RWPE2 (cell line): ENCODE data around the gene ATXN7L3.

Experiments used
- ATAC-seq: fragments of 200-7000 bp; cut with Tn5 transposase; 3 replicates; pipeline ENCODE4 v1.9.1; 2021; ENCODE audit warnings: low read depth
- DNase-seq: peaks from one replicate; pipeline ENCODE4 v3.0.0-alpha.2; 2020; ENCODE audit warnings: low spot score
- H3K27ac ChIP-seq: fragments of 450-650 bp; 2 replicates; pipeline ENCODE4 v1.5.1; 2017; ENCODE audit warnings: mild to moderate bottlenecking; ENCODE audit not compliant: poor library complexity, severe bottlenecking
- H3K27me3 ChIP-seq: fragments of 250-450 bp; sonication (Bioruptor Pico); 2 replicates; pipeline ENCODE4 v1.5.1; 2021; ENCODE audit warnings: mild to moderate bottlenecking, moderate library complexity; ENCODE audit not compliant: insufficient read depth, poor library complexity, severe bottlenecking
- H3K36me3 ChIP-seq: fragments of 250-450 bp; sonication (Bioruptor Pico); 2 replicates; pipeline ENCODE4 v1.5.1; 2020; ENCODE audit warnings: low read depth, mild to moderate bottlenecking, moderate library complexity
- H3K4me1 ChIP-seq: fragments of 250-450 bp; sonication (Bioruptor Pico); 2 replicates; pipeline ENCODE4 v1.5.1; 2021; ENCODE audit warnings: mild to moderate bottlenecking, moderate library complexity; ENCODE audit not compliant: insufficient read depth, poor library complexity, severe bottlenecking
- H3K4me3 ChIP-seq: fragments of 250-450 bp; sonication (Bioruptor Pico); 2 replicates; pipeline ENCODE4 v1.5.1; 2021; ENCODE audit warnings: mild to moderate bottlenecking, moderate library complexity; ENCODE audit not compliant: severe bottlenecking
- H3K9me3 ChIP-seq: fragments of 250-450 bp; sonication (Bioruptor Pico); 2 replicates; pipeline ENCODE4 v1.5.1; 2021; ENCODE audit warnings: mild to moderate bottlenecking, moderate library complexity; ENCODE audit not compliant: severe bottlenecking
- CTCF ChIP-seq: fragments of 450-650 bp; IDR thresholded peaks from one replicate; pipeline ENCODE4 v1.5.1; 2017; ENCODE audit warnings: mild to moderate bottlenecking, moderate library complexity; ENCODE audit not compliant: poor library complexity, severe bottlenecking

ATXN7L3 gene

GRCh38 chr17:44218344-44219107 is 18.8 kb upstream of the ATXN7L3 start:
- Histone ChIP-seq H3K27ac (peak overlapping the region; percentile 95), H3K4me3 (peak overlapping the region; percentile 83), H3K27me3 (no peaks in the 10 kb centered on the region), H3K4me1 (peaks cover 14% of the 10 kb centered on the region), H3K9me3 (no peaks in the 10 kb centered on the region), H3K36me3 (peaks cover 31% of the 10 kb centered on the region)
- DNase-seq (no peak), ATAC-seq (peak; percentile 5; the same call in 2 of the 3 replicates)
- TF ChIP-seq CTCF, result peak; percentile 76

DNA sequence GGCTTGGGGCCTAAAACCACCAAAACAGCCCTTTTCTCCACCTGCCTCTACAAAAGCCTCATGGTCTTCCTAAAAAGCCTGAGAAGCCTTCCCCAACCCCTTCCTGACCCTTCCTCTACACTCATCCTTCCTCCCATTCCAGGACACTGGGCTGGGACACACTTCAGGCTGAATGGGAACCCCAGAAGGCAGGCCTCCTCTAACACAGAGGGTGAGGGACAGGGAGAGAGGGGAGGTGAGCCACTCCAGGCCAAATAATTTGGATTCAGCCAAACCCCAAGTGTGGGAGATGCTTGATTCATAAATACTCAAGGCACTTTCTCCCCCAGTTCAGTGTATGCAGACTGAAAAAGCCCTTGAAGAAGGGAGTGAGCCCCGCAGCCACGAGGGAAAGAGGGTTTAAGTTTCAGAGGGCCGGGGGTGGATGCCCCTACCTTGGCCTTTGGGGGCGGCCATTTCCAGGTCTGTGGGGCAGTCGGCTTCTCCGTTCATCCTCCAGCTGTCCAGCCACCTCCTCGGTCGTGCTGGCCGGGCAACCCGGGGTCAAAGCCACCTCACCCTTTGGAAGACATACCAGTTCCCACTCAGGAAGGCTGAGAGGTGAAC is 18.2 kb upstream of the ATXN7L3 start:
- peak overlapping the region; percentile 95 for H3K27ac ChIP-seq
- no peak for TF ChIP-seq CTCF
- peaks cover 7% of the 10 kb centered on the region for H3K4me1 ChIP-seq
- peaks cover 31% of the 10 kb centered on the region for H3K36me3 ChIP-seq
- DNase-seq (no peak), ATAC-seq (no peak)
- H3K27me3 ChIP-seq, result no peaks in the 10 kb centered on the region
- no peaks in the 10 kb centered on the region for H3K9me3 ChIP-seq
- peak overlapping the region; percentile 83 for H3K4me3 ChIP-seq

GRCh38 chr17:44216694-44217093 is 17.0 kb upstream of the ATXN7L3 start:
- Histone ChIP-seq H3K4me3 (no peak overlapping the region), H3K36me3 (peaks cover 32% of the 10 kb centered on the region), H3K27ac (no peak overlapping the region), H3K9me3 (no peaks in the 10 kb centered on the region), H3K4me1 (no peaks in the 10 kb centered on the region), H3K27me3 (no peaks in the 10 kb centered on the region)
- ATAC-seq (no peak), DNase-seq (no peak)
- no peak for TF ChIP-seq CTCF

GRCh38 chr17:44216173-44216572 is 16.5 kb upstream of the ATXN7L3 start:
- Histone ChIP-seq H3K27me3 (no peaks in the 10 kb centered on the region), H3K36me3 (peaks cover 38% of the 10 kb centered on the region), H3K4me3 (no peak overlapping the region), H3K4me1 (no peaks in the 10 kb centered on the region), H3K27ac (no peak overlapping the region), H3K9me3 (no peaks in the 10 kb centered on the region)
- TF ChIP-seq CTCF, result no peak
- ATAC-seq, result no peak
- DNase-seq, result no peak

- Histone ChIP-seq H3K4me3 (no peak overlapping the region), H3K9me3 (no peaks in the 10 kb centered on the region), H3K36me3 (peaks cover 48% of the 10 kb centered on the region), H3K4me1 (peaks cover 3% of the 10 kb centered on the region), H3K27ac (no peak overlapping the region), H3K27me3 (no peaks in the 10 kb centered on the region)
- TF ChIP-seq CTCF, result no peak
- no peak for ATAC-seq
- DNase-seq, result no peak
Measured at GRCh38 chr17:44214896-44215295, 15.2 kb upstream of the ATXN7L3 start.
